Stimulated activated CD4-positive, alpha-beta T cell treated with anti-CD3 and anti-CD28 coated beads, Interleukin-15, amount 100 ng/mL, for 1 hour (primary cell): ENCODE data around the gene SATB2.

Source experiments
- DNase-seq, 2 donors: peaks; one replicate each; pipeline ENCODE4 v3.0.0-alpha.2; 2020; ENCODE audit warnings: low read depth in 1 of 2, low spot score in 1 of 2

SATB2 gene

DNA sequence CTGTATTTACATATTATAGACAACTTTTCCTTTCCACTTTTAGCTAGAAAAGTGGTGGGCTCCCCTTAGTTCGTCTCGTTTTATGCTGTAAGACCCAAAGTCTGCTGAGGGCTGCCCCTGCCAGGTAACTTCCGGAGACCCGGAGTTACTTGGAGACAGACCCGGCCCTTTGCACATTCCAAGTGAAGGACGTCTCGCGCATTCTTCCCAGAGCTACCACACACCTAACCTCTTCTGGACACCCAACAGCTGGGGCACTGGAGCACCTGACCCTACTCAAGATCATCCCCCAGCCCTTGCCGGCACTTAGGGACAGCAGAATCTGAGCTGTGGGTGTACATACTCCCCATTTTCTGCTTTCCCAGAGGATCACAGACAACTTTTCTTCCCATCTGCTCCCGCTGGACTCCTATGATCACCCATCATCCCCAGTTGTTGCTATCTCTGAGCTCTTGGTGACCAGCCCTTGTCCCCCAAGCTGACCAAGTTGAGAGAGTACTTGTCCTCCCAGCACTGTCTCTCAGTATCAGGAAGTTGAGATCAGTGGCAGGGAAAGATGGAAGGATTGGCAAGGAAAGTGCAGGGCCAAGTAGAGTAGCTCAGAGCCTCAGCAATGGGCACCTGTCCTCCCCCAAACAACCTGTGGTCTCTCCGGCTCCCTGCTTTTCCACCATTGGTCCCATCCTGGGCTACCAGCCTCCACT is 8.4 kb upstream of the SATB2 start:
- DNase-seq: no peak

DNA sequence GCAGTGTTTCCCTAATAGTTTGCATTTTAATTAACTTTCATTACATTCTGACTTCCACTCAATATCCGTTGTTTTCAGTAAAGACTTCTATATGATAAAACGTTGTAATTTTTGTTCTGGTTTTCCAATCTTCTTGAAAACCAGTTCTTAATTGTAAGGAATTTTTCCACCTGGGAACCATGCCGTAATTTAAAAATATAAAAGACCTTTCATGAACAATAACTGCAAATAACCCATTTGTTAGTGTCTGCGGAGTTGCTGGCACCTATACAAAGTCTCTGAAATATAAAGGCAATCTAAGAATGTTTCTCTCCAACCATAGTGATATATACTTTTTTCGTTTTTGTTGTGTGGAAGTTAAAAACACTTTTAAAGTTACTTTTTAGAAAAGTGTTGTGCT is 7.7 kb upstream of the SATB2 start:
- no peak for DNase-seq

DNA sequence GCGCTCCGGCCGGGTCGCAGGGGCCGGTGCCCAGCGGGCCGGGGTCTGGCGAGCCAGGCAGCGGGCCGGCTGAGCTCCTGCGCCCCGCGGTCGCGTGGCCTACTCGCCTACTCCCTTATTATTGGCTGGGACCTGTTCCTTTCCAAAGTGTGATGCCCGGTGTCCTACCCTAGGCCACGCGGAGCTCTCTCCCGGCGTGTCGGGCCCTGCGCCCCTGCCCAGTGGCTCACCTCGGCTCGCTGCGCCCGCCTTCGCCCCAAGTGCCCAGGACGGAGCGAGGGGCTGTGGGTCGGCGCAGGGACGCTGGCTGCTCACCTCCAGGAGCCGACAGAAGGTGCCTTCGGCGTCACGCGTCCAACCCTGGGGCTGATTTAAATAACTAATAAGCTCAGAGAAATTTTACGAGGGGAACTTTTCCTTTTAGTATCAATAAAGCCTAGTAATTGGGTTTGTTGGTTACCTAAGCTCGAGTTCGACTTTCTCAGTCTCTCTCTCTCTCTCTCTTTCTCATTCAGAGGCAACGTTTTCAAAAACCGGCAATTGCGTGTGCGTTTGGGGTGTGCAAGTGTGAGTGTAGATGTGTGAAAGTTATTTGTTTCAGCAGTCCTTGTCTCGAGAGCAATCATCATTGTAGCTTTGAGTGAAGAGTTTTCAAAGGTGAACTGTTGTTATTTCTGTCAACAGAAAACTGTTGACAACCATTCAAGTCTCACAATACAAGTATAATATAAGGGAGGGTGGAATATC is 7.0 kb upstream of the SATB2 start:
- no peak for DNase-seq

DNA sequence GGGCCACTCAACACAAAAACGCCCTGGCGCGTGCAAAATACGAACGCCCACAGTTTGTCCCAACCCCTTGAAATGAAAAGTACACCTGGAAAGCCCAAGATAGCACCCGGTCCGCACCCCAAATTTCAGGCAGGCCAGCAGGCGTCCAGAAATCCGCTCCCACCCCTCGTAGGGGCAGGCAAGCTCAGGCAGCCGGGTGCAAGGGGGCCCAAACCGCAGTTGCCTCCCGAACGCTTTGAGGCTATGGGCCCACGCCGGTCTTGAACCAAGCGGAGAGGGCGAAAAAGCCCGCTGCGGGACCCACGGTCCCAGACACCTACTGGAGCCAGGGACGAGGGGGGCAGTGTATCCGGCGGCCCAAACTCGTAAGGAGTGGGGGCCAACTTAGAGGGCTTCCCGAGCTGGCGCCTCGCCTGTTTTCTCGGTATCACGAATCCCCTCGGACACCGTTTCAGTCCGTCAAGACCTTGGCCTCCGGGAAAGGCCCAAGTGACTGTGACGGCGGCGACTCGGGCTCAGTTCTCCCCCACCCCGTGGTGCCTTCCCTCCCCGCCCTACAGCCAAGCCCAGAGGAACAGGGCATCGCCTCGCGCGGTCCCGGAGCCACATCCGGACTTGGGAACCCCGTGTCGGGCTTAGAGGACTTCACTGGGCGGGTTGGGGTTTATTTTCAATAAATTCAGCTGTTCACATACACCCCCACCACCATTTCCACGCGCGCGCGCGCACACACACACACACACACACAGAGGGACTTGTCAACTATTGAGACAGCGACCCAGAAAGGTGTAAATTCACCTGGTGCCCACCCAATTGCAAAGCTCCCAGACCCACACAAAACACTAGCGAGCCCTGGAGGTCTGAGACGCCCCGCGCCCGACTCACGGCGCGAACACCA is 6.2 kb upstream of the SATB2 start:
- no peak for DNase-seq

DNA sequence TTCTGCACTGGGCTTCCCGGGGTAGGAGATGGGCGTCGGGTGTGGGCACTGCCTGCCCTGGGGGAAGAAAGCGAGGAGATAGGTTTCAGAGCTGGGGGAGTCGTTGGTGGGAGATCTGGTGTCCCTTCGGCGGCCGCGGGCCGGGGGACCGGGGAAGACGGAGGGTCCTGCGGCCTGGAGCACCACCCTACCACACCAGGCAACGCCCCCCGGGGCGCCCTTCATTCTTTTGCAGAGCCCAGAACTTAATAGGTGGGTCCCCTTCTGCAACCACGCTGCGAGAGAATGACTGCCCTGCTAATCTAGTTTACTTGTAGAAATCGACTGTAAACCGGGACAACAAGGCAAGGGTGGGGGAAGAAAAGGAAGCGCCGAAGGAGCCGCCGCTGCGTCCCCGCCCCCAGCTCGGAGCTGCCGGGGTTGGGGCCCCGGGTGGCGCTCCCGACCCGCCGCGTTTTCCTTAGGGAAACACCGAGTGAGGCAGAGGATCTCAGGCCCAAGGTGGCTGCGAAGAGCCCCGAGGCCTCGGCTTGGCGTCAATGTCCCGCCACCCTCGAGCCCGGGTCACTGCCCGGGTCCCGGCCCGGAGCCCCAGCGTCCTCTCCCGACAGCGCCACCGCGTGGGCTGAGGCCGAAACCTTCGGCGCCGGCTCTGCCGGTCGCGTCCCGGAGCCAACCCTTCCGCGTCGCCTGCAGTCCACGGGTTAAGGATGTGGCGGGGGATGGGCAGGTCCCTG is 5.4 kb upstream of the SATB2 start:
- peak in 1 of 2 donors; percentile 43 for DNase-seq

DNA sequence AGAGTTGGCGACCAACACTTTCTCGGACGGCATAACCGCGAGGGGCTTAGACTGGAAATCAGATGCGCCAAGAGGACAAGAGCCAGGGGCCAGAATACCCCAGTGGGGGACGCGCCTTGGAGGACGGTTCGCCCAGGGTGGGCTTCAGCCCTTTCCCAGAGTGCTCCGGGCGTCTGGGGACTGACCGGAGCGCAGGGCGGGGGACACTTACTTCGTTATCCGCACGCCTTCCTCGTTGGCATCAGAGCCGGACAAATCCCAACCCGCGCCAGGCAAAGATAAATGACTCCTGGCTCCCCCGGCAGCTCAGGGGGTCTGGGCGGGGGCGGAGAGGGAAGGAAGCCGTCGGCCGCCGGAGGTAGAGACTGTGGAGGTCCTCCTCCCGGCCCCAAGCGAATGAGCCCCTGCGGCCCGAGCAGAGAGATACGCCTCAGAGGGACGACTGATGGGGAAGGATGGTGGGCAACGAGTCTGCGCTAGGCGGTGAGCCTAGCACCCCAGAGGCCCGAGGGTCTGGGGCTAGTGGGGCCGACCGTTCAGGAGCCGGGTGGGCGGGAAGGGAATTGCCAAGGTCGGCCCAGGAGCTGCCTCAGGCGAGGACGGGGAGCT is 4.7 kb upstream of the SATB2 start:
- no peak for DNase-seq

DNA sequence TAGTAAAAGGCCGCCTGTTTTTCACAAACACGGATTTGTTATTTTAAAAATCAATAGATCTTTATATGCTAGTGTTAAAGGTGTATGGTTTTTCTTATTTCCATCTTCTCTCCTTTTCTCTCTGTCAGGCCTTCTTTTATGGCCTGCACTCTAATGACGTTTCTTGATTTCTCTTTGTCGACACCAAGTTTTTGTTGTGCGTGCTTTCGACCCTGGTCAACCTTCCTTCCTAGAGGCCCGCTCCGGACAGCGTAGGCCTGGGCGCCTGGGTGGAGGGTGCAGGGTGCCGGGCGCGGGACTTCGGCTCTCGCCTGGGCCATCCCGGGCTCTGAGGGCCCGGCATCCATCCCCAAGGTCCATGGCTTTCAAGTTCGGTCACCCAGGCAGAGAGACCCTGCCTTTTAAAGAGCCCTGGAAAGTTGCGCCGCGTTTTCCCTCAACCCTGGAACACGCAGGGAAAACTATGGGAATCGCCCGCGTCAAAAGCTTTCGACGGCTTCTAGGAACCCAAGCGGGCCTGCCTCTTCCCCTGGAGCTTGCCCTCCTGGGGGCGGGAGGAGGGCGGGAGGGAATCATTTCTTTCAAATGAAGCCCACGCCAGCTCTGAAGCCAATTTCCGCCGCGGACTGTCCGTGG is 4.1 kb upstream of the SATB2 start:
- no peak for DNase-seq

DNA sequence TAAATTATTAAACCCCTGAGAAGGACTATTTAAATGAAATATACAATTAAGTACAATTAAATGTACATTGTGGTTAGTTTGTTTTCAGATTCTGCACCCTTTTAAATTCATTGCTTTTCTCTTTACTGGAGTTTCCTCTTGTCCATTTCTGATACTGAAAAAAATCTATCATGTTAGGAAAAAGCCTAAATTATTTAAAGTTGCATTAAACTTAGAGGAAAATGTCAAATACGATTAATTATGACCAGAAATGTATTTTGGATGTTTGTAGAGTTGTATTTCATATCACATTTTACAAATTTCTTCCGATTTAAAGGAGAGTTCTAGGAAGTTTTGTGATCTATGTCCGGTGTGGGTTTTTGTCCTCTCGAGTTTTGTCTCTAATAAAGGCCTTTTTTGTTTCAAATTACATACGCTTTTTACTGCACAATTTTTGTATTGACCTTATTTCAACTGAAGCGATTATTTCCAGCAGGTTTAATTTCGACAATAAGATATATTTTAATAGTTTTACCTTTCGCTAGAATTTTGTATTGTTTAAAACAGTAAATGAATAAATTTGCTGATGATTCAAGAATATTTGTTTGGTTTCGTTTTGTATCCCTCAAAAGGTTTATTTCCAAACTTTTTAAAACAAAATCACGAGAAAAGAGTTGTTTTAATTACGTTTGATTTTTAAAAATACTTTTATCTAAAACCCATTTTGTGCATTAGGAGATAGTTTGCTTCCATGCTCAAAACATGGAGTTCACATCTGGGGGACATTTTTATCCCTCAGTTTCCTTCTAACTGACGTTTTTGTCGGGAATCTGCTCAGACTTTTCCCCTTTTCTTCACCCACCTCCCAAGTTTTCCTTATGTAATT is 3.3 kb upstream of the SATB2 start:
- DNase-seq: no peak

DNA sequence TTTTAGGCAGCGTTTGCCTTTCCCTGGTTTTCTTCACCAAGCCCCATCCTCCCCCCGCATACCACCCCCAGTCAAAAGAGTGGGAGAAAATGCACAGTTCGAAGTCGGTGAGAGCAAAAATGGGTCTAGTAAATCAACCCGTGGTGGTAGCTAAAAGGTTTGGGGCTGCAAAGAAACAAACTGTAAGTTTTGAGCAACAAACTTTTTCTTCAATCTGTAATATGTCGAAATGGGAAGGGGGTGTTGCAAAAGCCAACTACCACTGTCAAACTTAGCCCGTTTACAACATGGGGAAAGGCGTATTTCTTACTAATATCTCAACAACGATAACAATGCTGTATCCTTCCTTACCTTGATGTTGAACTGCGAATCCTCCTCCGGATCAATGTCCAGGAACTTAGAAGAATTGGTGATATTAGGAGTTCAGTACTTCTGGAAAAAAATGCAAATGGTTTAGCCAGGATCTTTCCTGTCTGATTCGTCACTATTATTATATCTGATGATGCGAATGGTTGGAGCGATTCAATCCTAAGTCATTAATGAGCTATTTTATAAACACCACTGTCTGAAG is 2.4 kb upstream of the SATB2 start:
- DNase-seq: no peak

DNA sequence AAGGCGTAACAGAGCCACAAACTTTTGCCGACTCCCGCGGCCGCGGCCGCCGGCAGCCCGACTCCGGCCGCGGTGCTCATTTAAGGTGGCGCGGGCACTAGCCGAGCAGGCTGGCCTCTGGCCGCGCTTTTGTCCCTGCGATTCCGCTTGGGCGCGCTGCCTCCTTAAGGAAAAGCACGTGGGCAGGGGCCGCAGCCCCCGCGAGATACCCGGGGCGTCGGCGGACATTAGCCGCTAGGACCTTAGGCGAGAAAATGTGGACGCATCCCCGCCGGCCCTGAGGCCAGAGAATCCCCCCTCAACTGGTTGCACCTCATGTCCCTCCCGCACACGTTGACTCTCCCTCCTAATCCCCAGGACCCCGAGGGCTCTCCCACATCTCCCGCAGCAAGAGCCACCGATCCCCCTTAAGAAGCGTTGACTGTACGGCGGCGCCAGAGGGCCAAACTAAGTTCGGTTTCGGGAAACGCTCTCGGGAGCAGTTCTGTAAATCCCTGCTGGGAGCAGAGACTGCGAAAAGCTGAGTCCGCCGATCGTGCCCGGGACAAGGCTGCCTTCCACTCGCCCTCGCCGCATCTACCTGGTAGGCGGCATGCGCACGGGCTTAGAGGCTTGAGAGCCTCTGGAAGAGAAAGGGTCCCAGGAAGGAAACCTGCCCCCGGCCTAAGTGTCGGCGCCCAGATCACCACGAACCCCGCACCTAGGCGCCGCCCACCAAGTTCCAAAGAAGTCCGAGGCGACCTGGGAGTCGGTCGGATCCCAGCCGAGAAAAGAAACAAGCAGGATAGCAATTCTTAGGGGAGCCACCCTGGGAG is 1.8 kb upstream of the SATB2 start:
- peak in 1 of 2 donors; percentile 62 for DNase-seq

DNA sequence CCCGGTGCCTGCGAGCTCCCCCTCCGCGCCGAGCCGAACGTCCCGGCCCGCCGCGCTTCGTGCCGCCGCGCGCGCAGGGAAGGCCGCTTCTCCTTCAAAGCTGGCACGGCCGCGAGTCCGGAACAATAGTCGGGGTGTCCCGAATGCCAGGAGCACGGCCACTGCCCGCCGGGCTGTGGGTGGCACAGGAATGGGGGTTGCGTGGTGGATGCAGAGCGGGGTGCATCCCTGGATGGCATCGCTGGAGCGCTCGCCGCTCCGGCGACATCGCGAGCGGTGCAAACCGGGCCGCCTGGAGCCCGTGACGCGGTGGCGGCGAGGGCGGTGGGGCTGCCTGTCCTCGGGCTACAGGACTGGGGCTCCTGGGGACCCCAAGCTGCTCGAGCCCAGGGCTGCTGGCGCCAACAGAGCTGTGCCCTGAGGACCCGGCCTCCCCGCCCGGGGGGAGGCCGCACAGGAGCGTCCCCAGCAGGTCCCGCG is 1.1 kb upstream of the SATB2 start:
- DNase-seq: no peak

DNA sequence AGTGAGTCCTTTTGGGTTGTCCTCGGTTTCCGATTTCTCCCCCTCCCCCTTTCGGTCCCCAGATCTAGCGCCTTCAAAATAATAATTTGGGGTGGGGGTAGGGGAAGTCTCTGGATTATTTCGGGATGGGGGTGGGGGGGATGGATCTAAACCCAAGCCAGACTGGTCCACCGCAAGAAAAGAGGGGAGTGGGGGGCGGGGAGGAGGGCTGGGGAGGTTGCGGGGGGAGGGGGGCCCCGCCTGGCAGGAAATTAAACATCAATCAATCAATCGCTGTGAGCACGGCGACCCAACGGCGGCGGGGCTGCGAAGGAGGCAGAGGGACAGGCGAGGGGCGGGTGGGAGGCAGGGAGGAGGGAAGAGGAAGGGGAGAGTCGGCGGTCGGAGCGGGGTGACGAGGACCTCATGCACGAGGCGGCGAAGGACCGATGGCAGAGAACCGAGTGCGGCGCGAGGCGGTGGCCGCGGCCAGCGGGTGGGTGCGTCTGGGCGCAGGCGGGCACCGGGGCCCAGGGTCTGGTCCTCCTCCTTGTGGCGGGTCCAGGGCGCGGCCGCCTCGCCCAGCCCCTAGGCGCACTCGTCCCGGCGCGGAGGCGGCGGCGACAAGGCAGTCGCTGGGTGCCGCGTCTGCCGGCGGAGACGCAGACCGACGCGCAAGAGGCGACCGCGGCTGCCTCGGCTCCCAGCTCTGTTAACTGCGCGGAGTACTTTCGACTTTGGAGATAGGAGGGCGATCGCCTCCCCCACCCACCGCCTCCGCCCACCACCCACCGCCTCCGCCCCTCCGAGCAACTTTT is 468 bp upstream of the SATB2 start:
- DNase-seq: no peak

DNA sequence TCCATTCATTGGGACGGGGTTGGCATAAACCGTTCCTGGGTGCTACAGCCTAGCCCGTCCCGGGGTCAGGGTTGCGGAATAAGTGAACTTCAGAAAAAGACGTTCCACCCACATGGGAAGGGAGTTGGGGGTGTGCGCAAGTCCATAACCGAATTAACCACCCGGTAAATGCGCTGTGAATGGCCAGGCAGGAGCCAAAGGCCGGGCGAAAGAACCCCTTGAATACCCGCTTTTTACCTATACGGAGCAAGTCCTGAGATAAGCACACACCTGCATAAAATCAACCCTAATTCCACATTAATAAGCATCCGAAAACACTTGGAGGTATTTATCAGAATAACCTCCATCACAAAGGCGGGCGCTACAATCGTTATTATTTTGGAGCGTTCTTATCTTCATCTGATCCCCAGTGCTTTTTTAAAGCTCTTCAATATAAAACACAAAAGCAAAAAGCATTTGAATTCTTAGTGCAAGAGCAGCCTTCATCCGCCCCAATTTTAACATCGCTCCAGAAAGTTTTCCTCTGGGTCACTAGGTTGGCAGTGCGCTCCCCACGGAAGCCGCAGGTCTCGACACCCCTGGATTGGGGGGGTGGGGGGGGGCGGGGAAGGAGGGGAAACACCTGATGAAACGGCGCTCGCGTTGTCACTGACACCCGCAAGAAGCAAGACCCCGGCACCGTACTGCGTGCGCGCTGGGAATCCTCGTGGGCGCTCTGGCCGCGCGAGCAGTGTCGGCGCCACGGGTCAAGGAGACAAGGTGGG is 1.2 kb downstream of the SATB2 start:
- DNase-seq: no peak

DNA sequence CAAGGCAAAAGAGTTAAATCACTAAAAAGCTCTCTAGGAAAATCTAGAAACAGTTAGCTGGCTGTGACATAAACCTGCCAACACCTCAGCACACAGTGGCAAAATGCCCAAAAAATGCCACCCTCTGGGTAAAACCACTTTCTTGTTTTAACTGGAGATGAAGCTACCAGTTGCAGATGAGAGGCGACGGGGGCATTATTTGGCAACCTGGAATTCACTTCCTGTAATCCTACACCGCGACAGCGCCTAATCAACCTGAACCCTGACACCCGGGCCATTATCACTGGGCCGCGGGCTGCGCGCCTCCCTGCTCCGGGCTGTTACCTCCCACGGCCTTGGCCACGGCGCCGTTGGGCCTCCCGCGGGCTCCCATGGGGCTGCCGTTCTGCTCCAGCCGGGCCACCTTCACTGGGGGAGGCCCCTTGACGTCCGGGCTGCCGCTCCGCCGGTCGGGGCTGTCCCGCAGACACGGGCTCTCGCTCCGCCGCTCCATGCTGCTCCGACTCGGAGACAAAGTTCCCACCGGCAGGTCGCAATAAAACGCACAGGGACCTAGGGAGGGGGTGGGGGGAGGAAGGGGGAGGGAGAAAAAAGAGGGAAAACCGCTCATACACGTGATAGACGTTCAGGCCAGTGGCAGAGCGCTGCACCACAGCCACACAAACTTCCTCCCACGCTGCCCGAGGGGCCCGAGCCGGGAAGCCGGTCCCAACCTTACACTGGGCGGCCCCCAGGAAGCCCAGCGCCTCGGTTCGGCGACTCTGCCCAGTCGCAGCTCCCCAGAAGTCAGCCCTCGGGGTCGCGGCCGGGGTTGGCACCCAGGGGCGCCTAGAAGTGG is 2.0 kb downstream of the SATB2 start:
- no peak for DNase-seq

DNA sequence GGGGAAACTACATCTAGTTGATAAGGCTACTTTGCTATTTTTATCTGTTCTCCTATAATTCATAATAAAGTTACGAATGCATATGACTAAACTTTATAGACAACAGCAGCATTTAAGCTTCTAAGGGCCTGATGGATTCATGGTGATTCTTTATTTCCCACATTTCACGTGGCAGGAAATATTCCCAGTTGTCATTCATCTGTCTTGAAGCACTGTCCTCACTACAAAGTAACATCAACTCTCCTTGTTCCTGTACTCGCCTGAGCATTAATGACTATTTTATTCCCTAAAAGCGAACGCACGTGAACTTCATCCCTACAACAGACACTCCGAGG is 2.6 kb downstream of the SATB2 start:
- DNase-seq: no peak

DNA sequence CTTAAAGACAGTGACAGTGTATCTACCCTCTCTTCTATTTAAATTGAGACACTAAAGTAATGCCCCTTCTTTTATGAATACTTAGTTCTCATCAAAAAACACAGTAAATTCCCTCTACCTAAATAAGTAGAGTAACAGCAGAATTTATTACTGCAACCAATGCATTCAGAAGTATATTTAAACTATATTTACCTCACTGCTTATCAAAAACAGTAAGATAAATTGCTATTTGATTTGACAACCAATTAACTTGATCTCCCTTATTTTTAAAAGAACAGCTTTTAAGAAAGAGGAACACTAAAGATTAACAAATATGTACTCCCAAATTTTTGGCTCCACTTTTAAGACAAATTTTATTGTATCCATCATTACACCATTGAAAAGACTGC is 4.8 kb downstream of the SATB2 start:
- no peak for DNase-seq
